Activated gamma-delta T cell treated with Interleukin-2 at 50 U/mL for 16 hours (primary cell): ENCODE measurements around the gene PITX1.

Experiments used
- DNase-seq: peaks from one replicate; pipeline ENCODE4 v3.0.0-alpha.2; 2020

PITX1 gene

DNA sequence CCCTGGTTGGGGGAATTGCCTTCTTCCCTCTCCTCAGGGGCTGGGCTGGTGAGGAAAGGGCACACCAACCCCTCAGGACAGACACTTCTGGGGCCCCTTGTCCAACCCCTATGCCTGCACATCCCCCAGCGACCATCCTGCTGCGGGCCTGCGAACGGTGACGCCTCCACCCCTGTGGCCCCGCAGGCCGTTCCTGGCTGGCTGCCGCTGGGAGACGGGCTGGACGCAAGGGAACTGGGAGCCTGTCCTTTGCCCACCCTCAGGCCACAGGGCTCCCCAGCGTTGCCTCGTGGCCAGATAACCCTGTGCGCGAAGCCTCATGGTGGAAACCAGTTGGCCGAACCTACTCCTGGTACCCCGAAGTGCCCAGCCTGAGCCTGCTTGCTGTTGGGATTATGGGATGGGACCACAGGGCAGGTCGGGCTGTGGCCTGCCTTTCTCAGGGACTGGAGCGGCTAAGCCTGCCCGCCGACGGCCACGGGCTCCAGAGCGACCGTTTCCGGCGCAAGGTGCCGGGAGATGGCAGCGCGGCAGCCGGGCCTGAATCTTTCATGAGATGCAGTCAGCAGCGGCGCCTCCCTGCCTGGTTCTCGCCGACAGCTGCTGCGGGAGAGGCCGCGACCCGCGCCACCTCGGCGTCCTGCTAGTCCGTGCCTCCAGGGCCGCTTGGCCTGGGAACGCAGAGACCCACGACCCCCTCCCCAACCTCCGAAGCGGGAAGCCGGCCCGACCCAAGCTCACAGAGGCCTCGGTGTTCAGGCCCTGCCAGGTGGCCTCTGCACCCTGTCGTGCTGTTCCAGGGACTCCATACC is 6.5 kb upstream of the PITX1 start:
- no peak for DNase-seq

DNA sequence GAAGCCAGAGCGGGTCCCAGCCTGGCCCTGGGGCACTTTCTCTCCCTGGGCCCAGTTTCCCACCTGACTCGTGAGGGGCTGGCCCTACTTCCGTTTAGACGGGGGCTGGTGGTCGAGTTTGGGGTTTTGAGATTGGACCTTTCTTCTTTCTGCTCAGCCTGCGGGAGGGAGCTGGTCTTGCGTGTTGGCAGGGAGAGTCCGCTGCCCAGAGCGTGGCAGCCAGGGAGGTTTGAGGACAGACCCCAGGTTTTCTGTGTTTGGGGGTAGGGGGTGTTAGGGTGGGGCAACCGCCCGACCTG is 6.0 kb upstream of the PITX1 start:
- no peak for DNase-seq

DNA sequence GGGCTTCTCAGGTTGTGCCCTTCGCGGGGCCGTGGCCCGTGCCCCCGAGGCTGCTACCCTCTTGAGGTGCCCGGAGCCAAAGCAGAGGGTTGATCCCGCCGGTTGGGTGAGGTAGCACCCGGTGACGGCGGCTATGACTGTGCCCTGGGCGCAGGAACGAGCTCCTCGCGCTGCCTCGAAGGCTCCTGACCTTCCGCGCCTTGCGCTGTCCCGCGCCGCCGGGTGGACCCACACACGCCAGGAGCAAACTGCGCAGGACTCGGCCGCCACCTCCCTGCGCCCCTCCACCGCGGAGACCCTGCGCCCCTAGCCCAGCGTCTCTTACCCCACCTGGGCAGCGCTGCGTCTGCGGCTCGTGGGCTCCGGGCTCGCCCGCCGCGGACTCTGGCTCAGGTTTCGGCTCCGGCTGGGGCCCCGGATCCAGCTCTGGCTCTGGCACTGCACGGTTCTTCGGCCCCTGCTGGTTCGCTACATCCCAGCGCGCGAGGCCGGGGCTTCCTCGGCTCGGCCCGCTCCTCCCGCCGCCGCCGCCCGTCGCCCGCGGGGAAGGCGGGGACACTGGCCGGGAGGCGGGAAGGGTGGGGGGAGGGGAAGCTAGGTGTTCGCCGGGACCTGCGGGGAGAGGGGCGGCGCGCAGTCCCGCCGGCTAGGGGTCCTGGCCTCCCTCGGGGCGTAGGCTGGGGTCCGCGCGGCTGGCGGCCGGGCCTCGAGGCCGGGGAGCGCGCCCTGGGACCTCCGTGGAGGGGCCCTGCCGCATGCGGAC is 5.4 kb upstream of the PITX1 start:
- no peak for DNase-seq

DNA sequence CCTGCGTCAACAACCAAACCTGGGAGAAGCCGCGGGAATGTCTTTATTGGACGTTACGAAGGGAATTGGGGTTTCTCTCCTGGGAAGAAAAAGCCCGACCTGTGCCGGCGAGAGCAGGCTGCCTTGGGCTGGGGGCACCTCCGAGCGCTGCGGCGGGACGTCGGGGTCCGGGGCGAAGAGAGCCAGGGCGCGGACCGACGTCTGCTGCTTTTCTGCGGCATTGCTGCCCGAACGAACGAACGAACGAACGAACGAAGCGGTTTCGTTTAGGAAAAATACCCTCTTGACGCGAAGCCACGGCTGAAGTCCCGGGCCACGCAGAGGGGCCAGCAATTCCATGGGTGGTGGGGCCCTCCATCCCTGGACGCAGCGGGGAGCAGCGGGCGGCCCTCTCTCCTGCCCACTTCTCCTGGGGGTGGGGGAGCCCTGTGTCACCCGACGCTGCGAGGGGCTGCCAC is 4.8 kb upstream of the PITX1 start:
- DNase-seq, result no peak

DNA sequence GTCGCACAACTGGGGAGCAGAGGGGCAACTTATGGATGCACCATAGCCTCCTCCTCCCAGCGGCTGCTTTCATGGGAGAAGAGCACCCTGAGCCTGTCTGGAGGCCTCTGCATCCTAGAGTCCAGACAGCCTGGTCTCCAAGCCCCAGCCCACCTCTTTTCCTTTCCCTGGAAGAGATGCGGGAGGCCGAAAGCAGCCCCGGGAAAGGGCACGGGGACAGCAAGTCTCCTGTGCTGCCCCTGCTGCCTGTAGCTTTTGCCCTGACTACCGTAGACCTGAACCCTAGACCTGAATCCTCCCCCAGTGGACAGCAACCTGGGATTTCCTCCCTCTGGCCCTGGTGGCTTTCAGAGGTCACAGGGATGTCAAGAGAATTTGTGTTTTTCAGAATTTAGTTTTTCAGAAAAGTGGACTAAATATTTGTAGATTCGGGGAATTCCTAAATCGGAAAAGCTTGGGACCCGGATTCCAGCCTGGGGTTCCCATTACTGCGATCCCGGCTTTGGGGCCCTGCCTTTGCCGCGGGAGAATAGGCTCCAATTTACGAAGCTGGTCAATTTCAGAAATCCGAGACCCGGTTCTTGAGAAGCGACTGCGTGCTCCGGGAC is 4.3 kb upstream of the PITX1 start:
- no peak for DNase-seq

DNA sequence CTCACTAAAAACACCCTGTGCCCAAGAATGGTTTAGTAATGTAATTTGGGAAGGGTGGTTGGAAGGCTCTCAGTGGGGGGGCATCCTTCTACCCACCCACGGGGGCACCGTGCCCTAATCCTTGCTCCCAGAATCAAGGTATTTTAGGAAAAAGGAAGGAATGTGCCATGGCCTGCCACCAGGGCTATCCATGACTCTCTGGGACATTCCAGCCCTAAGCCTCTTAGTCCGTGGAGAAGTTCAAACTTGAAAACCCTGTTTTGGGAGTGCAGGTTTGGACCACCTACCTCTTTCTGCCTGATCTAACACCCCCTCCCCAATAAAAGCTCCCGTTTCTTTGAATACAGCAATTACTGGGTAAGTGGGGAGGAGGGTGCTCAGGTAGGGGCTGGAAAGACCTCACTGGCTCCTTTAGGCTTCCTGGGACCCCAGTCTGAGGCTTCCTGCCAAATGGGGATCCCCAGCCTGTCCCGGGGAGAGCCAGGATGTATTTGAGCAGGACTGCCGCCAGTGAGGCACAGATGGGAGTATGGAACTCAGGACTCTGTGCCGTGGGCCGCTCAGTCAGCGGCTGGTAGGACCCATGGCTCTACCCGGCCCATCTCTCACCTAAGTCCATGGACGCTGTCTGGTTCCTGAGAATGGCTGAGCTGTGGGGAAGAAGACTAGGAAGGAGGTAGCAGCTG is 3.6 kb upstream of the PITX1 start:
- no peak for DNase-seq

DNA sequence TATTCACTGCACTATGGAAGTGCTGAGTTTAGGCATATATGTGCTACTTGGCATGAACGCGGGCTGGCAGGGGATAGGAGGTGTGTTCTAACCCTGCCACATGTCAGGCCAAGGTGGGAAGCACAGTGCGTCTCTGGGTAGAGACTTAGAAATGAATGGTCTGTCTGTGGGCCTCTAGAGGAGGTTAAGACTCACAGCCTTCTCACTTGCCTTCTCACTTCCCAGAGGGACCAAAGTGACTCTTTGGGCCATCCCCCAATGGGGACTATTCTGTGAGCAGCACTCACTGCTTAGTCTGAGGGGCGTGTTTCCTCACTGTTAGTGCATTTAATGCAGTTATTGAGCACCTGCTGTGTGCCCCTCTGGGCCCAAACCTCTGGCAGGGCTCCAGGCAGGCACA is 2.4 kb upstream of the PITX1 start:
- DNase-seq, result no peak

DNA sequence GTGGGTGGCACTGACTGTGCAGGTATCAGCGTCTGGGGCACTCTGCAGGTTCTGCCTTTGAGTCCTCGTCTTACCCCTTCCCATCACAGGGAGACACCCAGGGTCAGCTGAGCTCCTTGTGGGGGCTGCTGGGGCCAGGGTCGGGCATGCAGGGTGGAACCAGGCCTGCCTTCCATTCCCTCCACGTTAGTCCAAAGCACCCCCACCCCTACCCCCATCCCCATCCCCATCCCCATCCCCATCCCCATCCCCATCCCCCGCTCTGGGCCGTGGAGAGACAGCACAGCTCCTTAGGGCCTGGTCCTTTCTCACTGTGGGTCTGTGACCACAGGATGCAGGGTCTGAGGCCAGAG is 1.6 kb upstream of the PITX1 start:
- DNase-seq, result no peak

DNA sequence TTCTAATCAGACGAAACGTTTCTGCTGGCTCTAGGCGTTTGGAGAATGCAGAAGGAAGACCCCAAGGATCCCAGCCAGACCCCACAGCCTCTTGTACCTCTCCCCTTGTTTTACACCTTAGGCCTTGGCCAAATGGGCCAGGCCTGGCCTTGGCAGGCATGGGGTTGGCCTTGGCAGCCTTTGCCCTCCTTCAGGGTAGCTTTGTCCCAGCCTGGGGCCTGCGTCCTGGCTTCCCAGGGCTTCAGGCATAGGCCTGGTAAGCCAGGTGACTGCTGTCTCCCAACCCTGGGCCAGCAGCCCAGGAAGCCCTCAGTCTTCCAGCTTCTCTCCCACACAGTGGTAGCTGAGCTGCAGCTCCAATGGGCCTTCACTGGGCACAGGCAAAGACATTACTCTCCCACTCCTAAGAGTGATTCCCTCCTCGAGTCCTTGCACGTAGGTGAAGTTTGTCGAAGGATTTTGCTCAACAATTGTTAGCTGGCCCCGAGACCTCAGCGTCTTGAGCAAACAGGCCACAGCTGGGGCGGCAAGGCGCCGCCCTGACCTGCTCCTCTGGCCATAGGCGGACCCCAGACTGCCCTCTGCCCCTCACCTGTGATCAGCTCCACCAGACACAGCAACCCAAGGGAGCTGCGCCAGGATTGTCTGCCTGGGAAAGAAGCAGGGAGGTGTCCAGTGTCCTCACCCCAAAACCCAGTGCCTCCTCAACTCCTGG is 1.1 kb upstream of the PITX1 start:
- no peak for DNase-seq

DNA sequence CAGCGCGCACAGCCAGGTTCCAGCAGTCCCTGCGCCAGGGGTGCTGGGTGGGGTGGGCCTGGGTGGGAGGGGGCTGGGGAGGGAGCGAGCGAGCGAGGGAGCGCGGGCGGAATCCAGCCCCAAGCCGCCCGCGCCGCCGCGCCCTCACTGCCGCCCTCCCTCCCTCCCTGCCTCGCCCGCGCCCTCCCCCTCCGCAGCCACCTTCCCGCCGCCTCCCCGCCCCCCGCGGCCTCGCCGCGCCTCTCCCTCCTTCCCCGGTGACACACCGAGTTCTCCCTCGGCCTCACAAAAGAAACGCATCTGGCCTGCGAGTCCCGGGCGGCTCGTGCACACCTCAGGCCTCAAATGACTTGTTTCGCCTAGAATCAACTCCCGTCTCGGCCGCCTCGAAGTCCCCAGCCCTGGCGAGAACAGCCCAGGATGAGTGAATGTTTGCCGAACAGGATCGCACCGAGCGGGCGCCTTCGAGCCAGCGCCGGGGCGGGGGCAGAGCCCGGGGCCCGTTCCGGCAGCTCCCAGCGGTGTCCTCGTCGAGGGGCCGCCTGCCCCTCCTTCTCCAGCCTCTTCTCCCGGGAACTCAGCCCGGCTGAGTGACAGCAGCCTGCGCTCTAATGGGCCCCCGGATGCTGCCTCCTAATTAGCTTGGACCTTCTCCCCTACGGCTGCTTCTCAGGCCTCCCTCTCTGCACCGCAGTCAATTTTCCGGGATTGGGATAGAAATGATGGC is 371 bp upstream of the PITX1 start:
- DNase-seq, result no peak

DNA sequence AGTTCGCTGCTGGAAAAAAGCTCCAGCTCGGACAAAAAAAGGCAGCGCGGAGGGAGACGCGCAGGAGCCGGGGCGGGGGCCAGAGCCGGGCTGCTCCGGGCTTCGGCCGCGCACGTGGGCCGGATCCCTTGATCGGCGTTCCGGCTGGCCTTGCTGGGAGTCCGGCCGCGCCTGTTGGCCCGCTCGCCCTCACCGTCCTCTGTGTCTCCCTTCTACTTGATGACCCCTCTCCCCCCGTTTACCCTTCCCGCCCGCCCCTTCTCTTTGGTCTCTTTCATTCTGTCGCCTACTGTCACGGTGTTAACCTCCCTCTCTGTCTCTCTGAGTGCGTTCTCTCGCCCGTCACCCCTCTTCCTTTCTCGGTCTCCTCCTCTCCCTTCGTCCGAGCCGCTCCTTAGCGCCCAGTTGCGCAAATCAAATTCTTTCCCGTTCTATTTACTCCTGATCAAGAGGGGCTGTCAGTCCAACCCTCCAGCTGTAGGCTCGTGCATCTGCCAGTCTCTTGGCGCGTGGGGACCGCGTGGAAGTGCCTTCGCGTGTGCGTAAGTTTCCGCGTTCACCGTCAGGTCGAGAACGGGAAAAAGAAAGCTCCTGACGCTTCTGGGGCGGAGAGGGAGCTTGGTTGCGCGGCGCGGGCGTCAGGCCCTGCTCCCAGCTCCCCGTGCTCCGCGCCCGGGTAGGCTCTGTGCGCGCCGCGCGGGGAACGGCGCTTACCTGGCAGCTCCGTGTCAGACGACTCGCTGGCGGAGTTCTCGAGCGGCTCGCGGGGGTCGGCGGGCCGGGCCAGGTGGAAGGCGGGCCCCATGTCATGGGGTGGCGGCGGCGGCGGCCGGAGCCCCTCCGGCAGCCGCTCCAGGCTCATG is 798 bp downstream of the PITX1 start:
- no peak for DNase-seq

DNA sequence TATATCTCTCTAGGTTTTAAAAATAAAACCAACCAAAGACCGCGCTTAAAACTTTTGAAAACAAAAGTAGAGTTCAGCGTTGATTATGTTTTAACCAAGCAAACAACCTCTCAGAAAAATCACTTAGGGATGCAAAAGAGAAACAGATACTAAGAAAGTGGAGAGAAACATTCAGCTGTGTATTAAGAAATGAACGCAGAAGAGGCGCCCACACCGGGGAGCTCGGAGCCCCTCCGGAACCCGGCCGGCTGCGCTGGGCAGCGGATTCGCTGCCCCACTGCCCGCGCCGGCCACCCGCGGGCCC is 1.4 kb downstream of the PITX1 start:
- DNase-seq, result no peak

DNA sequence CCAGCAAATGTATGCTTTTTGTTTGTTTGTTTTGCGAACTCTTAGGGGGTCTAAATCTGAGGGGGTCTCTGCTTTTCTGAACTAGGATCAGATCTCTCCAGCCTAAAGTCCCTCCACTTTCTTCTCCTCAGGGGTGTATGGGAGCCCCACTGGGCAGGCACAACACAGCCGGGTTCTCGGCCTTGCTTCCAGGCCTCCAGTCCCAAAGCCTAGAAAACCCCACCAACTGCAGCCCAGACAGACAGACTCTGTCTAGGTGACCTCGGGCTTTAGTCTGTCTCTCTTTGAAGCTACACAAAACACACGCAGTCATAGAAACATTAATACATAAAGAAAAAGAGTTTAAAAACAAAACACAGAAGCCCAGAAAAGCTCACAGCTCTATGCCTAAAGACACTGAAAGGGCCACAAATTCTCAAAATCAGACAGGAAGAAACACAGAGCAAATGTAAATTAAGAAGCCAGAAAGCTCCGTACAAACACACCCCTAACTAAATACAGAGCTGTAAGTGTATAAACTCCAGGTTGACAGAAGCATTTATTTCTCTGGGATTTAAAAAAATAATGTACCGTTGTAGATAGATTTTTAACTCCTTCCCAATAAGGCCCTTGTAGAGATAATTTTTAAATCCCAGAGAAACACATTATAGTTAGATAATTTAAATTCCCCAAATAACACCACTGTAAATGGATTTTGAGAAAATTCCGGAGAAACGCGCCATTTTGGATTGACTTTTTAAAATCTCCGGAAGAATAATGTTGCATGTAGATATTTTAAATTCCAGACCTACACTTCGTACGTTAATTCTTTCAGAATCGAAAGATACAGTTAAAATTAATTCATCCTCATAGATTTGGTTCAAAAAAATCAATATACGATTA is 2.0 kb downstream of the PITX1 start:
- DNase-seq, result no peak

DNA sequence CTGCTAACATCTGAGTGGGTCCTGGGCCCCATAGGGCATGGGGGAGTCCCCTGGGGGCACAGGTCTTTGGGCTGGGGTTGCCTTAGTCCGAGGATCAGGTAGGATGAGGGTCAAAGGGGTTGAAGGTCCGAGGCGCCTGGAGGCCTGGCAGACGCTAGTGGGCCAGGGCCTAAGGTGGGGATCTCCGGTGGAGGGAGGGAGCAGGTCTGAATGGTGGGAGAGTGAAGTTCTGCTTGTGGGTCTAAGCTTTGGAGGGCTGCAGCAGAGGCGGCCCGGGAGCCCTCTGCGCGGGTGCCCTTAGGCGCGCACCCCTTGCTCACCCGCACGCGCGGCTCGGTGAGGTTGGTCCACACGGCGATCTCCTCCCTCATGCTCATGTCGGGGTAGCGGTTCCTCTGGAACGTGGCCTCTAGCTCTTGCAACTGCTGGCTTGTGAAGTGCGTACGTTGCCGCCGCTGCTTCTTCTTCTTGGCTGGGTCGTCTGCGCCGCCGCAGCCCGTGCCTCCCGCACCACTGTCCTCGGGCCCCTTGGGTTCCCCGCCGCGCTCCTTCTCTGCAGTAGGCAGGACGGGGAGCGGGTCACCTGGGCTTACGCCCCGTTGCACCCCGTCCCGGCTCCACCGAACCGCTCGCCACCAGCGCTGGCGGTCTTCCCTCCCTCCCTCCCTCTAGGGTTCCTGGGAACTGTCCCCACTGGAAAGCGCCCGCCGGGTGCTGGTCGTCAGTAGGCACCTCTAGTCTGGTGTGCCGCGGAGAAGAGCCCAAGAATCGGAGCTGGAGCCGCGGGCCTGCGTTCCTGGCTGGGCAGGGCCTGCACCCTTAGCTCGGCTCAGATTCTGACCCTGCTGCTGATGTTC is 2.8 kb downstream of the PITX1 start:
- DNase-seq, result no peak

DNA sequence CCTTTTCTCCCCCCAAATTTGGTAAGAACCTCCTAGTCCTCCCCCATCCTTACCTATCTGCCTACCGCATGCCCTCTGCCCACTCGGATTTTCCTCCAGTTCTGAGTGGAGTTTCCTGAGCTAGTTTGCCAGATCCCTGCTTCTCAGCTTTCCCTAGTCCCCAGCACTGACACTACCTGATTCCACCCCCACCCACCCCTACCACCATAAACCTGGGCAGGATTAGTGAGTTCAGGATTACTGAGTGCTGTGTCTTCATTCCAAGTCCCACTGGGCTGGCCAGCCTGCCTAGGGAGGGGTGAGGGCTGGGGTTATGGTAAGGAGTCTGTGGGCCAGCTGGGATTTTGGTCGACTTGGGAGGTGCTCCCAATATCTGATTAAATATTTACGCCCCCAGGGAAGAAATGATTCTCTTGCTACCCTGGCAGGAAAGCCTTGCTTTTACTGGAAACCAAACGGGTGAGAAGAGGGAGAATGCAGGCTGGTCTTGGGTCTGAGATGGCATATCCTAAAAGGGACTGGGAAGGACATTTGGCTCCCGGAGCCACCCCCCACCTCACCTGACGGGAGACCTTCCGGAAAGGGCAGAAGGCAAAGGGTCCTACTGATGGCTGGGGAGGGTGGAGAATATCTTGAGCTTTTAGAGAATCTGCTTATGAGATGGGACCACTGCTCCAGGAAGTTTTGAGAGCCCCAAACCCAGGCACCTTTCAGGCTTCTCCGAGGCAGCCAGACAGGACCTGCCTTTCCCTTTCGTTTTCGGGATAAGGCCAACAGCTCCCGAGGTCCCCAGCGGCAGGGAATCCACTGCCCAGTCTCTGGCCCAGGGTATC is 3.7 kb downstream of the PITX1 start:
- no peak for DNase-seq

DNA sequence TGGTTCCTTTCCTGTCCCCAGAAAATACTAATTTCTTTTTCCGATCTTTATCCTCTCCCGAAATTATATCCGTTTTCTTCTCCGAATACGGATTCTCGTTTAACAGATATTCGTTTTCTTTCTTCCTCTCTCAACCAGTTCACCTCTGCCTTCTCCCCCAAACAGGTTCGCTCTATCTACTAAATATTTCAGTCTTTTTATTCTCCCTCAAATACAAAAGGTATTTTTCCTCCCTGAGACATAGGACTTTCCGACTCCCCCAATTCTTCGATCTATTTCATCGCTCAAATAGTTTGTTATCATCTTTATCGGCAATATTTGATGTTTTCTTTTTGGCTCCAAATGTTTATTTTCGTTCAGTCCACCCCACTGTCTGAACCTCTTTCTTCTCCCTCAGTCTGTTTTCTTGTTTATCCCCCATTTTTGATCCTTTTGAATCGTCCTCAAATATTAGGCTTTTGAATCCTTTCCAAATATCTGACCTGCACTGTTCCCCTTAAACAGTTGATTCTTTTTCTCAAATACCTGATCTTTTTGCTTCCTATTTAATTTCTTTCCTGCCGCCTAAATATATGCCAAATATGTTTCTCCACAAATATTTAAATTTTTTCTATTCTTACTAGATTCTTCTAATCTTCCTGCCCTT is 4.4 kb downstream of the PITX1 start:
- DNase-seq, result no peak

DNA sequence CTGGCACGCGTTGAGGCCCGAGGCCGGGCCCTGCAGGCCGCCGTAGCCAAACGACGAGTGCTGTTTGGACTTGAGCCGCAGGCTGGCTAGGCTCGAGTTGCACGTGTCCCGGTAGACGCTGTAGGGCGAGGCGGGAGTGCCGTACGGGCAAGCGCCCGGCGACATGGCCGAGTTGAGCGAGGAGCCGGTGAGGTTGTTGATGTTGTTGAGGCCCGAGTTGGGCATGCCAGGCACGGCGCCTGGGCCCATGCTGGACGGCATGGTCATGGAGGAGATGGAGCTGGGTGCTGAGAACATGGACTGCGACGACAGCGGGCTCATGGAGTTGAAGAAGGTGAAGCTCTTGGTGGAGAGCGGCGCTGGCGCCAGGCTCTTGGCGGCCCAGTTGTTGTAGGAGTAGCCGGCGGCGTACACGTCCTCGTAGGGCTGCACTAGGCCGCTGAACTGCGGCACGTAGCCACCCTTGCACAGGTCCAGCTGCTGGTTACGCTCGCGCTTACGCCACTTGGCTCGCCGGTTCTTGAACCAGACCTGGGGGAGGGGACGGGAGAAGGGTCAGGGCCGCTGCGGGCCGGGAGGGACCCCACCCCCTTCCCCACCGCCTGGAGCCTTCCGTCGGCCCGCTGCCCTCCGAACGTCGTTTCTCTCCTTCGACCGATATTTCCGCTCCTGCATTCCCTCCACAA is 5.1 kb downstream of the PITX1 start:
- no peak for DNase-seq
